DMS114 treated with DMSO at 0.1 percent for 48 hours (cell line): ENCODE results near the gene KRT82.
"Not testable (repeated sequence)": the region's sequence is repeated elsewhere in the genome, so short reads cannot be mapped to it uniquely, and the experiment has no call there.

ENCODE experiments used
- DNase-seq: peaks from one replicate; lab custom pipeline; 2025; ENCODE audit not compliant: unreplicated experiment; lab: John Stamatoyannopoulos, UW

Gene KRT82

DNA sequence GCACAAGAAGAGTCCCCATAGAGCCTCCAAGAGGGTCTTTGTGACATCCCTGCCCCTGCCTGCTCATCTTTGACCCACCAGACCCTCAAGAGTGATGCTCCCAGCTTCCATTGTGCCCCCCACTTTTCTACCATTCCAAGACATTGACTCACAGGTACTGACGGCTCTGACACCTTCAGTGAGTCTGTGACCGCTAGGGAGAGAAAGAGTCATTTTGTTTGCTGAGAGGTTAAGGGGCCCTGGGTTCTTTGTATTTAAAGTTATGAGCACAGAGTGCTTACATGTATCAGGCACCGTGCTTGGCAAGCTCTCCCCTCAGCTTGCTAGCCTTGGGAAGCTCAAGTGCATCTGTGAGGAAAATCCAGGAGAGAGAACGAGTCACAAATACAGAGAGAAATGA is 7.1 kb upstream of the KRT82 start:
- DNase-seq: no peak

DNA sequence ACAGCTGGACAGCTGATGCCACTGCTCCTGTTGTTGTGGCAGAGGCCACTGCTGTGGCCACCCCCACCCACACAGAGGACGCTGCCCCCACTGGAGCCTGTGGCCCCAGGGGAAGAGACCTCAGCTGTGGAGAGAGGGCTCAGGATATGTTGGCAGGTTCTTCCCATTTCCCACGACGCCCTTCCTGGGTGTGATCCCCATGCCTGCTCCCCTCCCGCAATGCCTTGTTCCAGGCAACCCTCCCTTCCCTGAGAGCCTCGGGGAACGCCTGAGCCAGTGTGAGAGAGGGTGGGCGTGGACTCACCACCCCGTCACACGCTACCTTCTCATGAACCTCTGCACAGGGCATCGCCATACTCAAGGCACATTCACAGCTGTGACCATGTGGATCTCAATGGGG is 5.7 kb upstream of the KRT82 start:
- no peak for DNase-seq

GRCh38 chr12:52410589-52411248 is 4.6 kb upstream of the KRT82 start:
- DNase-seq: not testable (repeated sequence)

DNA sequence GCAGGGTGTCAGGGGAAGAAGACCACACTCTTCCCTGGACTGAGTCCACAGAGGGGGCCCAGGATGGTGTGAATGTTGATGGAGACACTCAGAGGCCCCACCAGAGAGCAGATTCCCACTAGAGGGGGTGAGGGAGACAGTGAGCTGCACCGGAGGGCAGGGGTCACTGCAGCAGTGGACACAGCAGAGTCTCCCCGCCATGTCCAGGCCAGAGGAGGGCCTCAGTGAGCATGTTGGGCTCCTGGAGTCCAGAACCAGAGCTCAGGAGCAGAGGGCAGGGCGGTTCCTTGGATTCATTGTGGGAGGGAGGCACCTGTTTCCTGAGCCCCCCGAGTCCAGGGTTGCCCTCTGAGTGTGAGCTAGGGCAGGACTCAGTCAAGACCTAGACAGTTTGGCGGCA is 1.8 kb upstream of the KRT82 start:
- DNase-seq: no peak

DNA sequence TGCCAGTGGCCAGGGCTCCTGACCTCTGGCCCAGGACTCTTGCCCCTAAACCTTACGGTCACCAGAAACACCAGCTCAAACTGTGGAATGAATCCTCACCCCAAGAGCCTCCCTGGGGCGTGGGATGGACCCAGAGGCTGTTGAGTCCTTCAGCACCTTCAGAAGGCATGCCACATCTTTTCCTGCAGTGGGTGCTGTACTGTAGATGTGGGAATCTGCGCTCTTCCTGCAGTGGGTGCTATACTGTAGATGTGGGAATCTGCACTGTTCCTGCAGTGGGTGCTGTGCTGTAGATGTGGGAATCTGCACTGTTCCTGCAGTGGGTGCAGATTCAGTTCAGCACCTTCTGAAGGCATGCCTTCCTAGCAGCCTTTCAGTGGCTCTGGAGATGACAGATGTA is 1.2 kb downstream of the KRT82 start:
- no peak for DNase-seq

GRCh38 chr12:52403561-52403960 is 2.6 kb downstream of the KRT82 start:
- no peak for DNase-seq

DNA sequence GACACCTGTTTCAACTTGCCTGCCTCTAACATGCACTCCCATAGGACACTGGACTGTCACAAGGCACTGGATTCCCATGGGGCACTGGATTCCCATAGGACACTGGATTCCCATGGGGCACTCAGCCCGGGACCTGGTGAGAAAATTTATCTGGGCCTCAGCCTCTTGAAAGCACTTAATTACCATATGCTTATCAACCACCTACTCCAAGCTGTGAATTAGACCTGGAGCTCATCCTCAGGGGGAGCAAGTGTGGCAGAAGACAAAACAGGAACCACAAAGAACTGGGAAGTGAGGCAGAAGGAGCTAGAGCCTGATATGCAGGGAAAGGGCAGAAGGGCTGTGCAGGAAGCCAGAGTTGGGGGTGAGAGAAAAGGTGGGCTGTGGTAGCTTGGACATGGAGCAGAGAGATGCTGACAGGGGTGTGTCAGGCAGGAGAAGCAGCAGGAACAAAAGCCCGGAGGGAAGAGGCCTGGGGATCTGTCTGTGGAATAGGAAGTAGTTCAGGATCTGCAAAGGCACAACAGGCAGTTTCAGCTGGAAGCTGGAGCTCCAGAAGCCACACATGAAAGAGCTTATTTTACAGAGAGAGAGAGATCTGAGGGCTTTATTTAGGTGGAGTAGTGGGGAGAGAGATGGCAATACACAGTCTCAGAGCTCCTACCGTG is 3.1 kb downstream of the KRT82 start:
- DNase-seq: no peak

DNA sequence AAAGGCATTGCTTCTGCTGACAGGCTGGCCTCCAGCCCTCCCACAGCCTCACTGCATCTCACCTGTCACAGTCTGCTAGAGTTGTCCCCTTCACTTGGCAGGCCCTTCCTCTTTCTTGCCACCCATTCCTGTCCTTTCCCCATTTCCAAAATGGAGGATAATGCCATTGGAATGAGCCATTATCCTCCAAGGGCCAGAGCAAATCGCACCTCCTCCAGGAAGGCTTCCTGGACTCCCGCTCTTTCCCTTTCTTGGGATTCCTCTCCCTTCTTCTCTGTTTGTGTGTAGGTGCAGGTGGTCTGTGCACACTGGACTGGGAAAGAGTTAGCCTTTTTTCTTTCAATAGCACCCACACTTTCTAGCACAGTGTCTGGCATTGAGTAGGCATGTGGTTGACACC is 3.8 kb downstream of the KRT82 start:
- DNase-seq: no peak

GRCh38 chr12:52401926-52402325 is 4.2 kb downstream of the KRT82 start:
- DNase-seq: no peak

- no peak for DNase-seq
Measured at GRCh38 chr12:52401526-52401925, 4.6 kb downstream of the KRT82 start.

DNA sequence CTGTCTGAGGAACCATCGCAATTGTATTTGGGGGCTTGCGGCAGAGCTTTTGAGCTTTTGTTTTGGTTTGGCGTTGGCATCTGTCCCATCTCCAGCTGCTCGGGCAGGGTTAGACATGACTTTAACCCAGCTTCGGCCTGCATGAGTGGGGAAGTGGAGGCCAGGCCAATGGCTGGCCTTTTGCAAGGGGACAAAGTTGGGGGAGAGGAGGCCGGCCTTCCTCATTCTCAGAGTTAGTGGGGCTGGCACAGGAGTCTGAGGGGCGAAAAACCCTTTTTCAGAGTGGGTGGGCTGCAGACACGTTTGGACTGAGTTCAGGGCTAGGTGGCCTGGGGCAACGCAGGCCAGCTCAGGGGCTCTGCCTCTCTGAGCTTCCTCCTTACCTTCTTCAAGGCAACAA is 5.2 kb downstream of the KRT82 start:
- no peak for DNase-seq

GRCh38 chr12:52399756-52400155 is 6.4 kb downstream of the KRT82 start:
- no peak for DNase-seq

GRCh38 chr12:52398176-52398575 is 8.0 kb downstream of the KRT82 start:
- no peak for DNase-seq

DNA sequence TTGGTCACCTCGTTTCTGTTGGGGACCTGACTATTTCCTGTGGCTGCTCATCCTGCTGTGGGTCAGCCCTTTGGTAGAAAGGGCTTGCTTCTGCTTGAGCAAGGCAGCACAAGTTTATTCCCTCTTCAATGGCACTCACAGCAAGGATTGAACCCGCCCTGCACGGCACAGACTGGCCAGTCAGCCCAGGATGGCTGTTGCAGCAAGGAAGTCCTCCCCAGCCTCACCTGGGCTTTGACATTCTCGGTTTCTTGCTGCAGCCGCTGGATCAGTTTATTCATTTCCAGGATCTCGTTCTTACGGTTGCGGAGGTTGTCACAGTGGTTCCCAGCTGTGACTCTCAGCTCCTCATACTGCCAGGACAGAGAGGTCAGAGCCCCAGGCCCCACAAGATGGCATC is 9.5 kb downstream of the KRT82 start:
- DNase-seq: no peak

- DNase-seq: no peak
Measured at GRCh38 chr12:52395761-52396434, 10.2 kb downstream of the KRT82 start.

DNA sequence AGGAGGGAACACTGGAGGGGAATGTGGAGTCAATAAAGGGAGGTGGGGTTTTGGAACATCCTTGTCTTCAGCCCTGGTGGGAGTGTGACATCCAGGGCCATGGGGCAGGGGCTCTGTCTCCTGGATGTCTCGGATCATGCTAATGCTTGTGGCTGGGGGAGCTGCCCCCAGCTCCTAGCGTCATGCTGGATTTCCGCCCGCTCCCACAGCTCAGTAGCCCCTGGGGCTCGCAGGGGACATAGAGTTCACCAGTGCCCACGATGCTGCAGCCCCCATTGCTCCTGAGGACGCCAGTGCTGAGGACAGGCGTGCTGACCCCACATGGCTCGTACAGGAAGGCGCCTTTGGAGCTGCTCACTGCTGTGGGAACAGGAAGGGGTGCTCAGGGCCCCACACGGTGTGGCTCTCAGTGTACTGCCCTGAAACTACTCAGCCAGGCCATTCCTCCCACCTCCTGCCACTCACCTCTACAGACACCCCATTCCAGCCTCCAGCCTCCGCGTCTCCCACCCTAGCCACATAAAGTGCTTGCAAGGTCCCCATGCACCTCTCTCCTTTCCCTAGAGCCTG is 11.2 kb downstream of the KRT82 start:
- no peak for DNase-seq

DNA sequence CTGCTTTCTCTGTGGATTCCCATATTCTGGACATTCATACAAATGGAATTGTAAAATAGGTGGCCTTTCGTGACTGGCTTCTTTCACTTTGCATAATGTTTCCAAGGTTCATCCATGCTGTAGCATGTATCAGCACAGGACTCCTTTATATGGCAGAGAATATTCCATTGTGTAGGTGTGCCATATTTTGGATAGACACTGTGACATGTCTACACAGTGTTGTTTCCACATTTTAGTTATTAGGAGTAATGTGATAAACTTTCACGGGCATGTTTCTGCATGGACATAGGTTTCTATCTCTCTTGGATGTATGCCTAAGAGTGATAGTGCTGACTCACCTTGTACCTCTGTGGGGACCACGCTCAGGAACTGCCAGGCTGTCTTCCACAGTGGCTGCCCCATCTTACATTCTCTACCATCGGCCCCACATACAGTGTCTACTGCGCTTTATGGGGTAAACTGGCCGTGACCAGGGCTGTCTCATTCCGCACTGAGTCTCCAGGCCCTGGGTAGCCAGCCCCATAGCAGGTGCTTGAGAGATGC is 13.6 kb downstream of the KRT82 start:
- no peak for DNase-seq

DNA sequence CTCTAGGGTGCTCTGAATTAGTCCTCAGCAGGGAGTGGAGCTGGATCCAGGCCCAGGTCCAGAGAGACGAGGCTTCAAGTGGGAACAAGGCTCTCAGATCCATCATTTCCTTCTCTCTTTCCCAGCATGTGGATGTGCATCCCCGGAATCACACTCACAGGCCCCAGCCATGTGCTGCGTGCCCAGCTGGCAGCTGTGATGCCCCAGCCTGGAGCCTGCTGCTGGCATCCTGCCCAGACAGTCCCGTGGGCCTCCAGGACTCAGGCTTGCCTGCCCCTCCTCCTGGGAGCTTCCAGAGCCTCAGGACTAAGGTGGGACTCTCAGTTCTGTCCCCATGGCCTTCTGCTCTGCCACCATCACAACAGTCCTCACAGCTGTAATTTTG is 14.5 kb downstream of the KRT82 start:
- DNase-seq: no peak

GRCh38 chr12:52390739-52391617 is 15.2 kb downstream of the KRT82 start:
- no peak for DNase-seq

GRCh38 chr12:52389313-52390207 is 16.6 kb downstream of the KRT82 start:
- DNase-seq: no peak
